ENCODE data around the gene RPS6KA2.
A peak's percentile ranks its signal among the peaks of the same experiment; 100 is the strongest.

Gene RPS6KA2

GRCh38 chr6:166627033-166627874 is at the start of gene RPS6KA2:
TSS of gene RPS6KA2 (minus strand) at chr6:166627251. CDS start at chr6:166627019, 232 bp downstream.
- DNase-seq (ENCODE audit: low read depth) = peak; percentile 99

GRCh38 chr6:166676270-166676860 is 49.3 kb upstream of the RPS6KA2 start:
- no peak for DNase-seq (ENCODE audit: low read depth)

- DNase-seq (ENCODE audit: low read depth) = no peak
Observed at GRCh38 chr6:166675736-166676135, 48.7 kb upstream of the RPS6KA2 start.

GRCh38 chr6:166673309-166673708 is 46.3 kb upstream of the RPS6KA2 start:
- DNase-seq (ENCODE audit: low read depth) = no peak

- DNase-seq (ENCODE audit: low read depth) = no peak
Observed at GRCh38 chr6:166672624-166673206, 45.7 kb upstream of the RPS6KA2 start.

GRCh38 chr6:166672146-166672545 is 45.1 kb upstream of the RPS6KA2 start:
- DNase-seq (ENCODE audit: low read depth) = no peak

GRCh38 chr6:166671434-166672081 is 44.5 kb upstream of the RPS6KA2 start:
- no peak for DNase-seq (ENCODE audit: low read depth)

GRCh38 chr6:166670894-166671293 is 43.8 kb upstream of the RPS6KA2 start:
- DNase-seq (ENCODE audit: low read depth) = no peak

GRCh38 chr6:166670013-166670412 is 43.0 kb upstream of the RPS6KA2 start:
- DNase-seq (ENCODE audit: low read depth) = no peak

- DNase-seq (ENCODE audit: low read depth) = no peak
Observed at GRCh38 chr6:166667796-166668610, 41.0 kb upstream of the RPS6KA2 start.

- no peak for DNase-seq (ENCODE audit: low read depth)
Observed at GRCh38 chr6:166664135-166664534, 37.1 kb upstream of the RPS6KA2 start.

GRCh38 chr6:166663568-166663967 is 36.5 kb upstream of the RPS6KA2 start:
- no peak for DNase-seq (ENCODE audit: low read depth)

GRCh38 chr6:166662690-166663089 is 35.6 kb upstream of the RPS6KA2 start:
- no peak for DNase-seq (ENCODE audit: low read depth)

GRCh38 chr6:166661327-166662085 is 34.5 kb upstream of the RPS6KA2 start:
- DNase-seq (ENCODE audit: low read depth) = no peak

GRCh38 chr6:166660157-166660688 is 33.2 kb upstream of the RPS6KA2 start:
- no peak for DNase-seq (ENCODE audit: low read depth)

GRCh38 chr6:166659581-166659980 is 32.5 kb upstream of the RPS6KA2 start:
- no peak for DNase-seq (ENCODE audit: low read depth)

GRCh38 chr6:166658792-166659150 is 31.7 kb upstream of the RPS6KA2 start:
- DNase-seq (ENCODE audit: low read depth) = no peak

- DNase-seq (ENCODE audit: low read depth) = no peak
Observed at GRCh38 chr6:166658115-166658791, 31.2 kb upstream of the RPS6KA2 start.

GRCh38 chr6:166657531-166657930 is 30.5 kb upstream of the RPS6KA2 start:
- DNase-seq (ENCODE audit: low read depth) = no peak

Measured in stimulated activated CD8-positive, alpha-beta memory T cell treated with anti-CD3 and anti-CD28 coated beads, Interleukin-15, amount 100 ng/mL, for 1 hour (primary cell).